GM12872 (cell line): Measurements from ENCODE around the gene NUP93.

ENCODE experiments used
- CTCF ChIP-seq: IDR thresholded peaks from 3 replicates; pipeline ENCODE4 v1.5.1; 2011; ENCODE audit warnings: low read depth, mild to moderate bottlenecking, low read length, moderate library complexity; ENCODE audit not compliant: insufficient read depth

The NUP93 gene

GRCh38 chr16:56849690-56850680, 120.1 kb downstream of the NUP93 start:
- TF ChIP-seq CTCF, result no peak

- peak; percentile 55; the same call in 2 of the 3 replicates for TF ChIP-seq CTCF
Measured at GRCh38 chr16:56851671-56852400, 121.9 kb downstream of the NUP93 start.

- no peak for TF ChIP-seq CTCF
Measured at GRCh38 chr16:56852401-56852730, 122.4 kb downstream of the NUP93 start.

- TF ChIP-seq CTCF, result no peak
Measured at GRCh38 chr16:56852968-56853367, 123.0 kb downstream of the NUP93 start.

- TF ChIP-seq CTCF, result no peak
Measured at GRCh38 chr16:56855201-56855600, 125.3 kb downstream of the NUP93 start.

- TF ChIP-seq CTCF, result no peak
Measured at GRCh38 chr16:56855946-56856345, 126.0 kb downstream of the NUP93 start.

- no peak for TF ChIP-seq CTCF
Measured at GRCh38 chr16:56856876-56857447, 127.0 kb downstream of the NUP93 start.
